ENCODE measurements around the gene HELT. TPM values are rescaled to one million over a fixed set of nuclear protein-coding genes. Genes with fewer than 3 reads are reported as not detected.
A peak's percentile ranks its signal among the peaks of the same experiment; 100 is the strongest.

Gene HELT
- total and polyA plus RNA-seq, 2 of the 4 experiments (the other 2 are of a cell fraction) = not detected

DNA sequence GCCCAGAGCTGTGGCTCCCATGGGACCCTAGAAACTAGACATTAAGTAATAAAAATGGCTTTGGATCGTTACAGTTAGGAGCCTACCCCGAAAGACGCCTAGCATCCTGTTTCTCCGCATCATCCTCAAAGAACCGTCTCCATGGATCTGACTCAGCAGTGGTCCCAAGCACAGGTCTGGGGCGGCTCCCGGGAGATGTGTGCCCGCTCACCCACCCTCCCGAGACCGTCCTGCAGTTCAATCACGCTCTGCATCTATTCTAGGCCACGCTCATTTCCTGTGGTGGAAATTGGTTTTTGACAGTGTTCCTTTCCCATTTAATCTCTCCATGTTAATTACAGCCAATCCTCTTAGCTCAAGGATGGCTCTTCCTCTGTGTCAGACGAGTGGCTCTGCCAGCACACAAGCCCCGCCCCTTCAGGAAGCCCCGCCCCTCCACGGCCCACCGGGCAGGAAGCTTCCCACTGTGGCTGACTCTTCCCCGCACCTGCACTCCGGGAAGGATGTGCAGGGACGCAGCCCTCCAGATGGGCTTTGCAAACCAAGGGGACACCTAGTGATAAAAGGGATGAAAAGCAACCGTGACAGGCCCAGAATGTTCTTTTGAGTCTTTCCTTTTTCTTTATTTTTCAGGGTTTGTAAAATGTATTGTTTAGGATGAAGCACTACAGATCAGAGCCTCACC, 34.5 kb upstream of the HELT start:
- WGBS, 2 experiments (ENCODE audit: extremely low coverage in 2 of 2, insufficient read length in 1 of 2) = 0% methylated on average over 2 of the region's 21 CpGs; no CpG with 5 or more reads in 1 of the 2 experiments
- no peak overlapping the region for H2BK5ac ChIP-seq (ENCODE audit: low read depth, low read length, poor library complexity, severe bottlenecking)
- H3K4me1 ChIP-seq (ENCODE audit: control insufficient read depth, insufficient read depth, low read length) = no peaks in the 10 kb centered on the region
- H3K4me2 ChIP-seq (ENCODE audit: low read depth, low read length) = no peak overlapping the region
- ATAC-seq (ENCODE audit: low read depth) (peak; percentile 53), DNase-seq (peak; percentile 37)
- no peaks in the 10 kb centered on the region for H3K9me1 ChIP-seq (ENCODE audit: insufficient read depth, low read length)
- intact Hi-C loops (cut with micrococcal nuclease) (loop anchor here (1.0 kb wide), 1 partner anchor 239 kb away; no protein-coding TSS in a partner anchor), in situ Hi-C loops (cut with MboI; ENCODE audit: low sequenced_read_pairs) (no loop called here), dilution Hi-C loops (cut with HindIII; ENCODE audit: low sequenced_read_pairs, unreplicated experiment) (no loop called here)
- H2AFZ ChIP-seq (replicated peaks; ENCODE audit: low read length, poor library complexity) = no peak overlapping the region
- no peak overlapping the region for H2BK20ac ChIP-seq (ENCODE audit: low read depth, low read length)
- H4K5ac ChIP-seq (ENCODE audit: low read depth, low read length) = no peak overlapping the region
- ChIA-PET POLR2A (ENCODE audit: unreplicated experiment) (no interaction called here), CTCF (interaction anchor here (0.7 to 1.1 kb wide), 3 partner anchors 112 to 238 kb away, joined by 3 to 6 read pairs (median 3); no protein-coding TSS in a partner anchor)
- H3K4me3 ChIP-seq (ENCODE audit: insufficient read depth, low read depth, low read length) = no peak overlapping the region
- no peak overlapping the region for H2BK15ac ChIP-seq (ENCODE audit: low read depth, low read length)
- H3K79me1 ChIP-seq (ENCODE audit: low read depth in 1 of 2, low read length in 2 of 2) = no peaks in the 10 kb centered on the region
- no peak overlapping the region for H3K18ac ChIP-seq (ENCODE audit: low read depth, low read length)
- no peak overlapping the region for H3K9ac ChIP-seq (ENCODE audit: low read depth, low read length)
- no peak overlapping the region for H3K56ac ChIP-seq (ENCODE audit: extremely low read depth, insufficient read depth, low read length)
- no peak overlapping the region for H2AK9ac ChIP-seq (replicated peaks; ENCODE audit: low read depth, low read length, poor library complexity)
- no peak overlapping the region for H3K4ac ChIP-seq (ENCODE audit: low read depth, low read length)
- H3K9me3 ChIP-seq (ENCODE audit: control insufficient read depth, insufficient read depth, low read length) = no peaks in the 10 kb centered on the region
- peaks cover 3% of the 10 kb centered on the region for H3K27me3 ChIP-seq (ENCODE audit: control insufficient read depth, insufficient read depth, low read length)
- no peak overlapping the region for H3K23ac ChIP-seq (ENCODE audit: low read depth, low read length)
- no peak overlapping the region for H2BK120ac ChIP-seq (ENCODE audit: low read depth, low read length)
- no peak overlapping the region for H3K14ac ChIP-seq (replicated peaks; ENCODE audit: low read depth, low read length)
- no TSS peak for BruUV-seq (replicated peaks)
- TF ChIP-seq RCOR1 (IDR thresholded peaks at IDR 0.05; ENCODE audit: insufficient replicate concordance, low read length) (no peak), SMC3 (IDR thresholded peaks at IDR 0.05; ENCODE audit: low read depth, low read length) (peak; percentile 27; the same call in 1 of the 2 replicates), RAD21 (IDR thresholded peaks at IDR 0.05; ENCODE audit: low read length) (peak; percentile 57), POLR2A (IDR thresholded peaks at IDR 0.05; ENCODE audit: low read depth, low read length) (no peak), CTCF (conservative IDR thresholded peaks at IDR 0.05; ENCODE audit: low read depth, low read length) (peak; percentile 42), NFE2L2 (IDR thresholded peaks at IDR 0.05; ENCODE audit: low read depth, low read length) (no peak), FOS (IDR thresholded peaks at IDR 0.05; ENCODE audit: low read depth, low read length) (no peak), MXI1 (IDR thresholded peaks at IDR 0.05; ENCODE audit: borderline replicate concordance, low read depth, low read length) (no peak), USF2 (IDR thresholded peaks at IDR 0.05; ENCODE audit: low read depth, low read length) (no peak), RFX5 (IDR thresholded peaks at IDR 0.05; ENCODE audit: low read depth, low read length) (no peak), CEBPB (IDR thresholded peaks at IDR 0.05; ENCODE audit: low read depth, low read length) (no peak), MAFK (IDR thresholded peaks at IDR 0.05; ENCODE audit: low read depth, low read length) (no peak)
- TF ChIP-seq, protein P1, sequence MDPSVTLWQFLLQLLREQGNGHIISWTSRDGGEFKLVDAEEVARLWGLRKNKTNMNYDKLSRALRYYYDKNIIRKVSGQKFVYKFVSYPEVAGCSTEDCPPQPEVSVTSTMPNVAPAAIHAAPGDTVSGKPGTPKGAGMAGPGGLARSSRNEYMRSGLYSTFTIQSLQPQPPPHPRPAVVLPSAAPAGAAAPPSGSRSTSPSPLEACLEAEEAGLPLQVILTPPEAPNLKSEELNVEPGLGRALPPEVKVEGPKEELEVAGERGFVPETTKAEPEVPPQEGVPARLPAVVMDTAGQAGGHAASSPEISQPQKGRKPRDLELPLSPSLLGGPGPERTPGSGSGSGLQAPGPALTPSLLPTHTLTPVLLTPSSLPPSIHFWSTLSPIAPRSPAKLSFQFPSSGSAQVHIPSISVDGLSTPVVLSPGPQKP (IDR thresholded peaks at IDR 0.05; ENCODE audit: borderline replicate concordance, low read depth, low read length) = no peak
- no peak overlapping the region for H3K27ac ChIP-seq (ENCODE audit: insufficient read depth, low read length)
- H4K20me1 ChIP-seq (ENCODE audit: insufficient read depth, low read length) = no peaks in the 10 kb centered on the region
- H2AK5ac ChIP-seq (ENCODE audit: low read depth, low read length) = no peak overlapping the region
- no peak overlapping the region for H4K91ac ChIP-seq (ENCODE audit: insufficient read depth, low read depth, low read length)
- H3K36me3 ChIP-seq (ENCODE audit: control insufficient read depth, insufficient read depth, low read length) = no peaks in the 10 kb centered on the region
- H4K8ac ChIP-seq (ENCODE audit: low read depth in 2 of 2, low read length in 2 of 2) = no peak overlapping the region
